K562 (cell line): ENCODE results near the gene LTBP1. TPM values are rescaled to one million over a fixed set of nuclear protein-coding genes. Genes with fewer than 3 reads are reported as not detected.

Experiments used
- GABPA ChIP-seq: fragments of 200-800 bp; sonication (Bioruptor generic); conservative IDR thresholded peaks from 2 replicates; pipeline ENCODE4 v1.6.1; 2016; ENCODE audit warnings: low read depth, missing genetic modification characterization, missing compliant biosample characterization
- HDAC1 ChIP-seq, 2 experiments: fragments of 450-650 bp; IDR thresholded peaks; 2 replicates each; pipeline ENCODE4 v1.6.1; 2016 to 2017; ENCODE audit warnings: inconsistent platforms in 1 of 2, mild to moderate bottlenecking in 1 of 2, moderate library complexity in 1 of 2
- L3MBTL2 ChIP-seq: fragments of 450-650 bp; IDR thresholded peaks from 2 replicates; pipeline ENCODE4 v1.6.1; 2016; ENCODE audit warnings: mild to moderate bottlenecking, moderate library complexity
- NR3C1 ChIP-seq: sonication (generic); formaldehyde crosslinking; IDR thresholded peaks from 2 replicates; pipeline ENCODE4 v1.8.1; 2022; ENCODE audit warnings: missing genetic modification reagents
- RBM22 ChIP-seq: fragments of 200-400 bp; formaldehyde crosslinking; IDR thresholded peaks from 2 replicates; pipeline ENCODE4 v1.6.1; 2018; ENCODE audit warnings: low read length, low read depth; ENCODE audit not compliant: poor library complexity, severe bottlenecking
- ZNF239 ChIP-seq: fragments of 250-450 bp; sonication (Bioruptor Pico); IDR thresholded peaks from 2 replicates; pipeline ENCODE4 v1.4.0; 2020; ENCODE audit warnings: mild to moderate bottlenecking
- ZNF311 ChIP-seq: fragments of 250-450 bp; sonication (Bioruptor Pico); IDR thresholded peaks from 2 replicates; pipeline ENCODE4 v1.4.0; 2020; ENCODE audit warnings: mild to moderate bottlenecking, moderate library complexity
- polyA plus RNA-seq, 8 experiments: library from polyadenylated mRNA; depleted of rRNA in 4 of 8; stranded (reverse) in 5 of 8; unstranded in 3 of 8; fragments of >200 nt; fragmentation: Nextera tagmentation in 2 of 8; fragmentation: Illumina TruSeq in 1 of 8; extraction: Ambion mirVana in 2 of 8; extraction: Trizol in 1 of 8; gene quantifications; 2 replicates each; pipeline versions ENCODE4 v1.2.1 to v1.2.3, GENCODE V29; 2011 to 2014; ENCODE audit warnings: inconsistent platforms in 1 of 8, missing spikeins in 1 of 8
- total RNA-seq, 7 experiments: library from RNA; depleted of rRNA in 6 of 7; stranded (reverse); fragments of >200 nt in 6 of 7; fragmentation: Illumina TruSeq in 2 of 7; extraction: Trizol in 2 of 7; gene quantifications; 2 replicates each; pipeline versions ENCODE4 v1.2.1 to v1.2.3, GENCODE V29; 2011 to 2021; ENCODE audit warnings: low replicate concordance in 1 of 7
- TF ChIP-seq, protein P1 (sequence below): sonication (generic); formaldehyde crosslinking; IDR thresholded peaks from 2 replicates; pipeline ENCODE4 v1.9.0; 2022; ENCODE audit warnings: mild to moderate bottlenecking, missing genetic modification reagents
- TF ChIP-seq, protein P2 (sequence below): fragments of 450-650 bp; IDR thresholded peaks from 2 replicates; pipeline ENCODE4 v1.6.1; 2016; ENCODE audit warnings: missing biosample characterization, missing genetic modification characterization
- TF ChIP-seq, protein P3 (sequence below): fragments of 250-450 bp; sonication (Bioruptor Pico); IDR thresholded peaks from 2 replicates; pipeline ENCODE4 v1.6.1; 2021; ENCODE audit warnings: mild to moderate bottlenecking
- TF ChIP-seq, protein P4 (sequence below): conservative IDR thresholded peaks from 2 replicates; pipeline ENCODE4 v1.6.1; 2011; ENCODE audit warnings: low read depth, mild to moderate bottlenecking, low read length; ENCODE audit not compliant: control insufficient read depth

Gene LTBP1
- total and polyA plus RNA-seq, 9 of the 15 experiments (the other 6 are each of a cell fraction or from before 2014, with no cell fraction given), result 3.6 to 16.4 (median 8.5) TPM

DNA sequence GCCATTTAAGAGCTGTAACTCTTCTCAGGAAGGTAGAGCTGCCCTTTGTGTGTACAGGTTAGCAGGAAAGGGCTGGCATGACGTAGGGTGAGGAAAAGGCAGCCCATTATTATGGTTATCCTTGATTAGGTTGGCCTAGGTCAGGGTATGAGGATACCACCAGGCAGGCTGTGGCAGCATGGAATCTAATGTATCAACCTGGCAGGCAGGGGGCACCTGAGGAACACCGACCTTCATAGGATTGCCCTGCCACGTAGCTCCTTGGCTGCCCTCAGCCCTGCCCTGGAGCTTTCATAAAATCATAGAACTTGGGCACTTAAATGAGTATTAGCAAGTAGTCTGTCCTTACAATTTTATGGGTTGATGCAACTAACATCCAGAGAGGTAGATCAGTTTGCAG is 261.6 kb downstream of the LTBP1 start (continued):
- TF ChIP-seq, protein P1, sequence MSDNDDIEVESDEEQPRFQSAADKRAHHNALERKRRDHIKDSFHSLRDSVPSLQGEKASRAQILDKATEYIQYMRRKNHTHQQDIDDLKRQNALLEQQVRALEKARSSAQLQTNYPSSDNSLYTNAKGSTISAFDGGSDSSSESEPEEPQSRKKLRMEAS (CRISPR knock-in tag), result no peak
- no peak for TF ChIP-seq GABPA (tag)
- TF ChIP-seq, protein P2, sequence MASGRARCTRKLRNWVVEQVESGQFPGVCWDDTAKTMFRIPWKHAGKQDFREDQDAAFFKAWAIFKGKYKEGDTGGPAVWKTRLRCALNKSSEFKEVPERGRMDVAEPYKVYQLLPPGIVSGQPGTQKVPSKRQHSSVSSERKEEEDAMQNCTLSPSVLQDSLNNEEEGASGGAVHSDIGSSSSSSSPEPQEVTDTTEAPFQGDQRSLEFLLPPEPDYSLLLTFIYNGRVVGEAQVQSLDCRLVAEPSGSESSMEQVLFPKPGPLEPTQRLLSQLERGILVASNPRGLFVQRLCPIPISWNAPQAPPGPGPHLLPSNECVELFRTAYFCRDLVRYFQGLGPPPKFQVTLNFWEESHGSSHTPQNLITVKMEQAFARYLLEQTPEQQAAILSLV (tag), result no peak
- TF ChIP-seq, protein P3, sequence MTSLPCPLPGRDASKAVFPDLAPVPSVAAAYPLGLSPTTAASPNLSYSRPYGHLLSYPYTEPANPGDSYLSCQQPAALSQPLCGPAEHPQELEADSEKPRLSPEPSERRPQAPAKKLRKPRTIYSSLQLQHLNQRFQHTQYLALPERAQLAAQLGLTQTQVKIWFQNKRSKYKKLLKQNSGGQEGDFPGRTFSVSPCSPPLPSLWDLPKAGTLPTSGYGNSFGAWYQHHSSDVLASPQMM, result no peak
- TF ChIP-seq RBM22, result no peak
- TF ChIP-seq, protein P4, sequence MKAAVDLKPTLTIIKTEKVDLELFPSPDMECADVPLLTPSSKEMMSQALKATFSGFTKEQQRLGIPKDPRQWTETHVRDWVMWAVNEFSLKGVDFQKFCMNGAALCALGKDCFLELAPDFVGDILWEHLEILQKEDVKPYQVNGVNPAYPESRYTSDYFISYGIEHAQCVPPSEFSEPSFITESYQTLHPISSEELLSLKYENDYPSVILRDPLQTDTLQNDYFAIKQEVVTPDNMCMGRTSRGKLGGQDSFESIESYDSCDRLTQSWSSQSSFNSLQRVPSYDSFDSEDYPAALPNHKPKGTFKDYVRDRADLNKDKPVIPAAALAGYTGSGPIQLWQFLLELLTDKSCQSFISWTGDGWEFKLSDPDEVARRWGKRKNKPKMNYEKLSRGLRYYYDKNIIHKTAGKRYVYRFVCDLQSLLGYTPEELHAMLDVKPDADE, result no peak
- TF ChIP-seq HDAC1 (IDR thresholded peaks at IDR 0.05), result no peak
- TF ChIP-seq L3MBTL2, result no peak
- TF ChIP-seq NR3C1 (CRISPR knock-in tag), result no peak
- TF ChIP-seq ZNF239 (CRISPR knock-in tag), result no peak
- no peak for TF ChIP-seq ZNF311 (CRISPR knock-in tag)
